Transverse colon (tissue), 4 donors: Measurements from ENCODE around the gene CFAP20DC.
"Not testable (repeated sequence)": the region's sequence is repeated elsewhere in the genome, so short reads cannot be mapped to it uniquely, and the experiment has no call there.

ENCODE experiments used
- CTCF ChIP-seq, 5 experiments: fragments of 200-600 bp in 3 of 5; fragments of 450-650 bp in 2 of 5; sonication (generic) in 3 of 5; IDR thresholded peaks; 1 replicate in 2 of 5; 2 replicates in 3 of 5; pipeline ENCODE4 v1.5.1; 2016 to 2017; ENCODE audit warnings: antibody characterized with exemption in 5 of 5, inconsistent platforms in 3 of 5, mild to moderate bottlenecking in 2 of 5, moderate library complexity in 1 of 5
- EP300 ChIP-seq: sonication (generic); formaldehyde crosslinking; IDR thresholded peaks from one replicate; pipeline ENCODE4 v1.6.1; 2017; ENCODE audit warnings: antibody characterized with exemption, low read depth
- POLR2A ChIP-seq: fragments of 450-650 bp; IDR thresholded peaks from one replicate; pipeline ENCODE4 v1.6.1; 2016; ENCODE audit warnings: antibody characterized with exemption, mild to moderate bottlenecking, moderate library complexity
- POLR2AphosphoS5 ChIP-seq, 3 donors: sonication (generic); formaldehyde crosslinking; IDR thresholded peaks; one replicate each; pipeline ENCODE4 v1.6.1; 2016; ENCODE audit warnings: antibody characterized with exemption in 3 of 3

GRCh38 chr3:58967866-58968265, 82.0 kb downstream of the CFAP20DC start:
- not testable (repeated sequence) for TF ChIP-seq CTCF (IDR thresholded peaks at IDR 0.05); POLR2A; POLR2AphosphoS5 (IDR thresholded peaks at IDR 0.05); EP300
